Measurements from ENCODE around the gene CTBP2. TPM values are rescaled to one million over a fixed set of nuclear protein-coding genes. Genes with fewer than 3 reads are reported as not detected.

CTBP2 gene
- total and polyA plus RNA-seq, 10 of the 15 experiments (the other 5 are each of a cell fraction or from before 2014, with no cell fraction given): 0.02 to 0.72 (median 0.06) TPM; not detected in 2

DNA sequence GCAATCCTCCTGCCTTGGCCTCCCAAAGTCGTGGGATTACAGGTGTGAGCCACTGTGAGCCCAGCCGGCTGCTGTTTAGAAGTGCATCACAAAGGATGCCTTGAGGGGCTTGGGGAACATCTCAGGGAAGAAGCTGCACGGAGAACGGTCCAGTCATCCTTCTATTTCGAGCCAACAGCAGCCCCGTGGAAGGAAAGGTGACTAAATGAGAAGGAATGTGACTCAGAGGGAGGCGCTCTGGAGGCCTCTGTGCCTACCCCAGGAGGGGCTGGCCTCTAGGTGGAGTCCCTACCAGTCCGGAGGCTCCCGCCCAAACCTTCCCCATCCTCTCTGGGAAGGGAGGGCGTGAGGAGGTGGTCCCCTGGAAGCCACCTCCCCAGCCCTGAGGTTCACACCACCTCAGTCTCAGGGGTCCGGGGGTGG is 76.2 kb downstream of the CTBP2 start:
- CTCF ChIA-PET: no interaction called here
- TF ChIP-seq, protein P1, sequence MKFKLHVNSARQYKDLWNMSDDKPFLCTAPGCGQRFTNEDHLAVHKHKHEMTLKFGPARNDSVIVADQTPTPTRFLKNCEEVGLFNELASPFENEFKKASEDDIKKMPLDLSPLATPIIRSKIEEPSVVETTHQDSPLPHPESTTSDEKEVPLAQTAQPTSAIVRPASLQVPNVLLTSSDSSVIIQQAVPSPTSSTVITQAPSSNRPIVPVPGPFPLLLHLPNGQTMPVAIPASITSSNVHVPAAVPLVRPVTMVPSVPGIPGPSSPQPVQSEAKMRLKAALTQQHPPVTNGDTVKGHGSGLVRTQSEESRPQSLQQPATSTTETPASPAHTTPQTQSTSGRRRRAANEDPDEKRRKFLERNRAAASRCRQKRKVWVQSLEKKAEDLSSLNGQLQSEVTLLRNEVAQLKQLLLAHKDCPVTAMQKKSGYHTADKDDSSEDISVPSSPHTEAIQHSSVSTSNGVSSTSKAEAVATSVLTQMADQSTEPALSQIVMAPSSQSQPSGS (IDR thresholded peaks at IDR 0.05; ENCODE audit: low read length): no peak
- TF ChIP-seq, protein P2, sequence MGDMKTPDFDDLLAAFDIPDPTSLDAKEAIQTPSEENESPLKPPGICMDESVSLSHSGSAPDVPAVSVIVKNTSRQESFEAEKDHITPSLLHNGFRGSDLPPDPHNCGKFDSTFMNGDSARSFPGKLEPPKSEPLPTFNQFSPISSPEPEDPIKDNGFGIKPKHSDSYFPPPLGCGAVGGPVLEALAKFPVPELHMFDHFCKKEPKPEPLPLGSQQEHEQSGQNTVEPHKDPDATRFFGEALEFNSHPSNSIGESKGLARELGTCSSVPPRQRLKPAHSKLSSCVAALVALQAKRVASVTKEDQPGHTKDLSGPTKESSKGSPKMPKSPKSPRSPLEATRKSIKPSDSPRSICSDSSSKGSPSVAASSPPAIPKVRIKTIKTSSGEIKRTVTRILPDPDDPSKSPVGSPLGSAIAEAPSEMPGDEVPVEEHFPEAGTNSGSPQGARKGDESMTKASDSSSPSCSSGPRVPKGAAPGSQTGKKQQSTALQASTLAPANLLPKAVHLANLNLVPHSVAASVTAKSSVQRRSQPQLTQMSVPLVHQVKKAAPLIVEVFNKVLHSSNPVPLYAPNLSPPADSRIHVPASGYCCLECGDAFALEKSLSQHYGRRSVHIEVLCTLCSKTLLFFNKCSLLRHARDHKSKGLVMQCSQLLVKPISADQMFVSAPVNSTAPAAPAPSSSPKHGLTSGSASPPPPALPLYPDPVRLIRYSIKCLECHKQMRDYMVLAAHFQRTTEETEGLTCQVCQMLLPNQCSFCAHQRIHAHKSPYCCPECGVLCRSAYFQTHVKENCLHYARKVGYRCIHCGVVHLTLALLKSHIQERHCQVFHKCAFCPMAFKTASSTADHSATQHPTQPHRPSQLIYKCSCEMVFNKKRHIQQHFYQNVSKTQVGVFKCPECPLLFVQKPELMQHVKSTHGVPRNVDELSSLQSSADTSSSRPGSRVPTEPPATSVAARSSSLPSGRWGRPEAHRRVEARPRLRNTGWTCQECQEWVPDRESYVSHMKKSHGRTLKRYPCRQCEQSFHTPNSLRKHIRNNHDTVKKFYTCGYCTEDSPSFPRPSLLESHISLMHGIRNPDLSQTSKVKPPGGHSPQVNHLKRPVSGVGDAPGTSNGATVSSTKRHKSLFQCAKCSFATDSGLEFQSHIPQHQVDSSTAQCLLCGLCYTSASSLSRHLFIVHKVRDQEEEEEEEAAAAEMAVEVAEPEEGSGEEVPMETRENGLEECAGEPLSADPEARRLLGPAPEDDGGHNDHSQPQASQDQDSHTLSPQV (IDR thresholded peaks at IDR 0.05): no peak
- TF ChIP-seq BHLHE40 (IDR thresholded peaks at IDR 0.05; ENCODE audit: borderline replicate concordance in 1 of 2, low read depth in 2 of 2, low read length in 1 of 2): no peak
- intact Hi-C loops (cut with micrococcal nuclease; ENCODE audit: unreplicated experiment): no loop called here
- no peak overlapping the region for H3K4me3 ChIP-seq
- no peaks in the 10 kb centered on the region for H3K4me1 ChIP-seq (ENCODE audit: control insufficient read depth, insufficient read depth, low read length)
- H4K20me1 ChIP-seq (ENCODE audit: control insufficient read depth, insufficient read depth): no peaks in the 10 kb centered on the region
- no peaks in the 10 kb centered on the region for H3K9me3 ChIP-seq (replicated peaks; ENCODE audit: control insufficient read depth, insufficient read depth, low read length)
- WGBS (ENCODE audit: insufficient coverage, insufficient replicate concordance, low lambda C conversion rate, missing lambda C conversion rate): 30% methylated on average over 10 of the region's 11 CpGs
- BruUV-seq (replicated peaks): no TSS peak
- H3K27me3 ChIP-seq (replicated peaks in 1 of 2; ENCODE audit: control insufficient read depth in 2 of 2, insufficient read depth in 2 of 2, low read length in 1 of 2): peaks cover 0 to 3% of the 10 kb centered on the region in 2 experiments; a peak in 2 of 4 replicates
- SMC1A ChIA-PET (ENCODE audit: uncharacterized antibody, unreplicated experiment): no interaction called here
- FAIRE-seq: no peak
- H3K27ac ChIP-seq (ENCODE audit: control insufficient read depth, insufficient read depth): no peak overlapping the region
- H3K9ac ChIP-seq (ENCODE audit: control insufficient read depth, insufficient read depth, low read length): no peak overlapping the region
- H3K4me2 ChIP-seq (ENCODE audit: control insufficient read depth, insufficient read depth): no peak overlapping the region
- in situ Hi-C loops (cut with MboI): no loop called here
- no peak overlapping the region for H2AFZ ChIP-seq (ENCODE audit: control insufficient read depth, low read depth, low read length)
- no peaks in the 10 kb centered on the region for H3K79me2 ChIP-seq (ENCODE audit: control insufficient read depth, insufficient read depth, low read length)
- RAD21 ChIA-PET (ENCODE audit: unreplicated experiment): no interaction called here
- POLR2A ChIA-PET: no interaction called here
- DNase-seq (ENCODE audit: low read depth, low spot score): no peak
- H3K36me3 ChIP-seq (ENCODE audit: control insufficient read depth in 2 of 2, insufficient read depth in 2 of 2, low read length in 1 of 2): no peaks in the 10 kb centered on the region
- no peak for ATAC-seq

Measured in GM12878 (cell line).